Measurements from ENCODE around the gene SEZ6. TPM values are rescaled to one million over a fixed set of nuclear protein-coding genes. Genes with fewer than 3 reads are reported as not detected.

The SEZ6 gene
- total and polyA plus RNA-seq, 4 donors = 0.07 to 0.54 (median 0.18) TPM; not detected in 1

- ATAC-seq (ENCODE audit: insufficient read depth, low FRiP score) (no peak), DNase-seq (no peak)
- H3K9me3 ChIP-seq (ENCODE audit: control insufficient read depth in 4 of 4, insufficient read depth in 3 of 4, low read length in 3 of 4) = peaks cover 0 to 14% (median 0%) of the 10 kb centered on the region in 4 donors
- H3K27me3 ChIP-seq (ENCODE audit: control insufficient read depth in 3 of 3, insufficient read depth in 3 of 3, low read length in 2 of 3) = peaks cover 16 to 35% (median 16%) of the 10 kb centered on the region in 3 donors
- no peak for TF ChIP-seq CTCF (IDR thresholded peaks at IDR 0.05; ENCODE audit: control extremely low read depth, extremely low read depth)
- no peaks in the 10 kb centered on the region for H3K36me3 ChIP-seq (ENCODE audit: control insufficient read depth in 4 of 4, insufficient read depth in 4 of 4, low read length in 4 of 4)
- peaks cover 0 to 5% (median 0%) of the 10 kb centered on the region in 5 donors for H3K4me1 ChIP-seq (ENCODE audit: control insufficient read depth in 5 of 5, insufficient read depth in 5 of 5, low read length in 5 of 5)
- H3K9ac ChIP-seq (ENCODE audit: insufficient read depth in 1 of 2, low read length in 2 of 2) = no peak overlapping the region
- H3K4me3 ChIP-seq = no peak overlapping the region
- H3K27ac ChIP-seq (ENCODE audit: low read depth in 1 of 2, low read length in 1 of 2) = no peak overlapping the region
- 71 to 76% methylated on average over 3 of the region's 3 CpGs for WGBS, 2 donors
Observed at GRCh38 chr17:29008591-29008990, 2.8 kb upstream of the SEZ6 start.

GRCh38 chr17:29007860-29008455 is 2.1 kb upstream of the SEZ6 start:
- H3K36me3 ChIP-seq (ENCODE audit: control insufficient read depth in 4 of 4, insufficient read depth in 4 of 4, low read length in 4 of 4) = no peaks in the 10 kb centered on the region
- TF ChIP-seq CTCF (IDR thresholded peaks at IDR 0.05; ENCODE audit: control extremely low read depth, extremely low read depth) = no peak
- ATAC-seq (ENCODE audit: insufficient read depth, low FRiP score) = no peak
- no peak for DNase-seq
- H3K4me3 ChIP-seq = no peak overlapping the region
- WGBS, 2 donors = 59 to 70% methylated on average over 2 of the region's 2 CpGs
- H3K27ac ChIP-seq (ENCODE audit: low read depth in 1 of 2, low read length in 1 of 2) = no peak overlapping the region
- H3K4me1 ChIP-seq (ENCODE audit: control insufficient read depth in 5 of 5, insufficient read depth in 5 of 5, low read length in 5 of 5) = peaks cover 0 to 5% (median 0%) of the 10 kb centered on the region in 5 donors
- peaks cover 0 to 14% (median 0%) of the 10 kb centered on the region in 4 donors for H3K9me3 ChIP-seq (ENCODE audit: control insufficient read depth in 4 of 4, insufficient read depth in 3 of 4, low read length in 3 of 4)
- H3K27me3 ChIP-seq (ENCODE audit: control insufficient read depth in 3 of 3, insufficient read depth in 3 of 3, low read length in 2 of 3) = peaks cover 16 to 39% (median 21%) of the 10 kb centered on the region in 3 donors
- no peak overlapping the region for H3K9ac ChIP-seq (ENCODE audit: insufficient read depth in 1 of 2, low read length in 2 of 2)

GRCh38 chr17:29007456-29007855 is 1.6 kb upstream of the SEZ6 start:
- Histone ChIP-seq H3K9me3 (ENCODE audit: control insufficient read depth in 4 of 4, insufficient read depth in 3 of 4, low read length in 3 of 4) (peaks cover 0 to 14% (median 0%) of the 10 kb centered on the region in 4 donors), H3K9ac (ENCODE audit: insufficient read depth in 1 of 2, low read length in 2 of 2) (no peak overlapping the region), H3K27me3 (ENCODE audit: control insufficient read depth in 3 of 3, insufficient read depth in 3 of 3, low read length in 2 of 3) (peaks cover 16 to 39% (median 26%) of the 10 kb centered on the region in 3 donors), H3K27ac (ENCODE audit: low read depth in 1 of 2, low read length in 1 of 2) (no peak overlapping the region), H3K36me3 (ENCODE audit: control insufficient read depth in 4 of 4, insufficient read depth in 4 of 4, low read length in 4 of 4) (no peaks in the 10 kb centered on the region), H3K4me1 (ENCODE audit: control insufficient read depth in 5 of 5, insufficient read depth in 5 of 5, low read length in 5 of 5) (peaks cover 0 to 5% (median 0%) of the 10 kb centered on the region in 5 donors), H3K4me3 (no peak overlapping the region)
- no peak for ATAC-seq (ENCODE audit: insufficient read depth, low FRiP score)
- no peak for DNase-seq
- no peak for TF ChIP-seq CTCF (IDR thresholded peaks at IDR 0.05; ENCODE audit: control extremely low read depth, extremely low read depth)
- WGBS, 2 donors = 37 to 44% methylated on average over 2 of the region's 2 CpGs

All from lung (tissue), 12 donors.